GM12874 (cell line): ENCODE measurements around the gene IL17RE.

Source experiments
- CTCF ChIP-seq: IDR thresholded peaks from 2 replicates; pipeline ENCODE4 v1.5.1; 2011; ENCODE audit warnings: low read depth, mild to moderate bottlenecking, control low read depth, low read length, moderate library complexity; ENCODE audit not compliant: insufficient read depth

The IL17RE gene

GRCh38 chr3:9898467-9899241, 4.0 kb upstream of the IL17RE start:
- no peak for TF ChIP-seq CTCF

GRCh38 chr3:9899289-9899791, 3.3 kb upstream of the IL17RE start:
- no peak for TF ChIP-seq CTCF

DNA sequence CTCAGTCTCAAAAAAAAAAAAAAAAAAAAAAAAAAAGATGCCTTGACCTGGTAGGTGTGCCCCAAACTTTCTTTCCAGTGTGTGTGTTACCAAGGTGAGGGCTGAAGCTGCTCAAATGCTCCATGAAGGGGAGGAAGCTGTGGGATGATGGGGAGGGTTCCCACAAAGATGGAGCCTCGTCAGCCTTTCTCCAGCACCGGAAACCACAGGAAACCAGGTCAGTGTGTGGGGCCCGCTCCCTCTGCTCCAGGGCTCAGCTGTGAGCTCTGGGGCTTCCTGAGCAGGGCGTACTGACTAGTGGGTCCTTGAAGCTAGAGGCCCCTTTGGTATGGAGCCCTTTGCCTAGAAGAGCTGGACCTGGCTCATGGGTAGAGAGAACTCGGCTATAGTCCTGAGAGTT, 681 bp upstream of the IL17RE start:
- TF ChIP-seq CTCF, result no peak

DNA sequence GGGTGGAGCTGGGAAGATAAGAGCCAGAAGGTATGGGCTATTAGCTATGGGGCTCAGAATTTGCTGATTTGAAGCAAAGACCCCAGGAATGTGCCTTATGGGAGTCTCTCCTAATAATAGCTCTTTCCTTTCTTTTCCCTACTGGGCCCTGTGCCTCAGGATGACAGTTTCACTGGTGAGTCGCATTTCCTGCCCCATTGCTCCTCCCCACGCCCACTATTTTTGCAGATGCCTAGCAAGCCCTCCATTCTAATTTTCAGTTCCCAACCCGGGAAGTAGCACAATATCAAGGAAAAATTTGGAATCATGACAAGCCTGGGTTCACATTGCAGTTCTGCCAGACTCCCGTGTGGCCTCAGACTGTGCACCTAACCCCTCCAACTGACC, 583 bp downstream of the IL17RE start:
- TF ChIP-seq CTCF, result no peak

DNA sequence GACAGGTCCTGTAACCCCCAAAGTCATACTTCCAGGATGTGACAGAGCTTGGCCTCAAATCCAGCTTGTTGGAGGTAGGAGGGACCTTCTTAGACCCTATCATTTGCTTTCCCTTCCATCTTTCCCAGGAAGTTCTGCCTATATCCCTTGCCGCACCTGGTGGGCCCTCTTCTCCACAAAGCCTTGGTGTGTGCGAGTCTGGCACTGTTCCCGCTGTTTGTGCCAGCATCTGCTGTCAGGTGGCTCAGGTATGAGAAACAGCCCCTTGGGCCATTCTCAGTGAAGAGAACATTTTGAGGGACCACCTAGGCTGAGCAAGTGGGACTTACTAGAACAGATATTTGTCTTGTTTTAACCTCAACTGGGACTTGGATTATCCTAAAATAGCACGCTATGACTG, 1.3 kb downstream of the IL17RE start:
- TF ChIP-seq CTCF, result no peak

- no peak for TF ChIP-seq CTCF
Measured at GRCh38 chr3:9906480-9906879, 3.8 kb downstream of the IL17RE start.

DNA sequence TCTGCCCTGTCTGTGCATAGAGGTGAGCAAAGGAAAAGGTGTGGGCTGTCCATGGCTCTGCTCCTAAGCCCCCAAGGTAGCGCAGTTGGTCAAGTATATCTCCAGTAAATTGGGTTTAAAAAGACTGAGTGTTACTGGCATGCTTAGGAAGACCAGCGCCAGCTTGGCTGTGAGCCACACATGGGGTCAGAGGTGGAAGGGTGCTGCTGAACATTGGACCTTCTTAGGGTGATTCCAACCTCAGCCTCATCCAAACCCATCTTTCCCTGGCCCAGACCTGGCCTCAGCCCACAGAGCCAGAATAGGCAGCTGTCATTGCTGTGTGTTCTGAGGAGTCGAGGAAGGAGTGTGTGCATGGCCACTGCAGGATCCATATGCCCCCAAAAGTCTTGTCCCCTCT, 5.6 kb downstream of the IL17RE start:
- TF ChIP-seq CTCF, result no peak
